GM18870 (cell line): ENCODE results near the gene NPW.

Source experiments
- ATAC-seq: cut with Tn5 transposase; IDR thresholded peaks from one replicate; pipeline ENCODE4 v1.9.1; 2021; ENCODE audit warnings: moderate library complexity; ENCODE audit not compliant: unreplicated experiment

NPW gene

GRCh38 chr16:2019518-2019920 lies at the start of gene NPW:
NPW (plus strand) TSS chr16:2019785.
- ATAC-seq, result no peak

- peak; percentile 43 for ATAC-seq
Observed at GRCh38 chr16:1971796-1972489, 47.6 kb upstream of the NPW start, which contains the start of gene TBL3. TBL3 (plus strand) TSS chr16:1972053; CDS start chr16:1972165, 112 bp downstream.

GRCh38 chr16:1972490-1972877 lies 47.1 kb upstream of the NPW start:
- ATAC-seq, result no peak

GRCh38 chr16:1973461-1974156 lies 46.0 kb upstream of the NPW start:
- no peak for ATAC-seq

GRCh38 chr16:1974157-1975070 lies 45.2 kb upstream of the NPW start:
- no peak for ATAC-seq

- no peak for ATAC-seq
Observed at GRCh38 chr16:1975432-1976215, 44.0 kb upstream of the NPW start.

GRCh38 chr16:1976216-1976520 lies 43.4 kb upstream of the NPW start:
- no peak for ATAC-seq

GRCh38 chr16:1976951-1977874 lies 42.4 kb upstream of the NPW start:
- ATAC-seq, result no peak

- no peak for ATAC-seq
Observed at GRCh38 chr16:1977875-1978268, 41.7 kb upstream of the NPW start.

GRCh38 chr16:1978476-1979120 lies 41.0 kb upstream of the NPW start:
- no peak for ATAC-seq

- no peak for ATAC-seq
Observed at GRCh38 chr16:1979271-1980029, 40.1 kb upstream of the NPW start.

- no peak for ATAC-seq
Observed at GRCh38 chr16:1980030-1980769, 39.4 kb upstream of the NPW start.

GRCh38 chr16:1980770-1981087 lies 38.9 kb upstream of the NPW start:
- no peak for ATAC-seq

GRCh38 chr16:1981398-1981836 lies 38.2 kb upstream of the NPW start, which contains the start of gene NOXO1:
NOXO1 (minus strand) TSS chr16:1981469; CDS start chr16:1981179, 290 bp downstream.
- no peak for ATAC-seq

GRCh38 chr16:1982013-1982433 lies 37.6 kb upstream of the NPW start:
- no peak for ATAC-seq

GRCh38 chr16:1982991-1983543 lies 36.5 kb upstream of the NPW start:
- ATAC-seq, result no peak

GRCh38 chr16:1983544-1984346 lies 35.8 kb upstream of the NPW start, which contains the start of gene GFER:
GFER (plus strand) TSS chr16:1984193; CDS start chr16:1984219, 26 bp downstream.
- ATAC-seq, result peak; percentile 43
